Measurements from ENCODE around the gene NOXA1. TPM values are rescaled to one million over a fixed set of nuclear protein-coding genes. Genes with fewer than 3 reads are reported as not detected.

NOXA1 gene
- total RNA-seq, 6 experiments from 2014 or later = 4.7 to 8.0 (median 5.7) TPM

GRCh38 chr9:137412431-137412830, 10.8 kb upstream of the NOXA1 start:
- H3K36me3 ChIP-seq = no peaks in the 10 kb centered on the region
- H3K4me3 ChIP-seq = no peak overlapping the region
- no peak for DNase-seq
- peak overlapping the region; percentile 26 to 70 (median 29) for H3K27ac ChIP-seq
- no peaks in the 10 kb centered on the region for H3K9me3 ChIP-seq
- 62% methylated on average over 6 of the region's 10 CpGs for WGBS (ENCODE audit: insufficient coverage, low coverage, low lambda C conversion rate, missing lambda C conversion rate)
- intact Hi-C loops (cut with DNase I) = no loop called here
- H3K27me3 ChIP-seq = no peaks in the 10 kb centered on the region
- ATAC-seq = no peak
- H3K4me1 ChIP-seq = peaks cover 0 to under 1% (median 0%) of the 10 kb centered on the region in 4 donors
- TF ChIP-seq POLR2A (IDR thresholded peaks at IDR 0.05) (no peak), CTCF (IDR thresholded peaks at IDR 0.05) (no peak)

GRCh38 chr9:137415451-137415850, 7.7 kb upstream of the NOXA1 start:
- no peaks in the 10 kb centered on the region for H3K4me1 ChIP-seq
- no peak overlapping the region for H3K4me3 ChIP-seq
- intact Hi-C loops (cut with DNase I) = no loop called here
- 86% methylated on average over 3 of the region's 5 CpGs for WGBS (ENCODE audit: insufficient coverage, low coverage, low lambda C conversion rate, missing lambda C conversion rate)
- H3K27ac ChIP-seq = no peak overlapping the region
- TF ChIP-seq CTCF (IDR thresholded peaks at IDR 0.05) = no peak
- no peak for TF ChIP-seq POLR2A (IDR thresholded peaks at IDR 0.05)
- no peak for ATAC-seq
- H3K27me3 ChIP-seq = no peaks in the 10 kb centered on the region
- DNase-seq = peak in 1 of 3 donors; percentile 31
- no peaks in the 10 kb centered on the region for H3K36me3 ChIP-seq
- no peaks in the 10 kb centered on the region for H3K9me3 ChIP-seq

GRCh38 chr9:137416006-137416562, 7.1 kb upstream of the NOXA1 start:
- H3K27me3 ChIP-seq = no peaks in the 10 kb centered on the region
- ATAC-seq (peak in 1 of 4 donors; percentile 3), DNase-seq (no peak)
- H3K9me3 ChIP-seq = no peaks in the 10 kb centered on the region
- no peaks in the 10 kb centered on the region for H3K36me3 ChIP-seq
- H3K4me1 ChIP-seq = no peaks in the 10 kb centered on the region
- no CpG with 5 or more reads among the region's 23 CpGs for WGBS (ENCODE audit: insufficient coverage, low coverage, low lambda C conversion rate, missing lambda C conversion rate)
- H3K4me3 ChIP-seq = no peak overlapping the region
- intact Hi-C loops (cut with DNase I) = no loop called here
- TF ChIP-seq CTCF (IDR thresholded peaks at IDR 0.05) = no peak
- TF ChIP-seq POLR2A (IDR thresholded peaks at IDR 0.05) = no peak
- H3K27ac ChIP-seq = no peak overlapping the region

DNA sequence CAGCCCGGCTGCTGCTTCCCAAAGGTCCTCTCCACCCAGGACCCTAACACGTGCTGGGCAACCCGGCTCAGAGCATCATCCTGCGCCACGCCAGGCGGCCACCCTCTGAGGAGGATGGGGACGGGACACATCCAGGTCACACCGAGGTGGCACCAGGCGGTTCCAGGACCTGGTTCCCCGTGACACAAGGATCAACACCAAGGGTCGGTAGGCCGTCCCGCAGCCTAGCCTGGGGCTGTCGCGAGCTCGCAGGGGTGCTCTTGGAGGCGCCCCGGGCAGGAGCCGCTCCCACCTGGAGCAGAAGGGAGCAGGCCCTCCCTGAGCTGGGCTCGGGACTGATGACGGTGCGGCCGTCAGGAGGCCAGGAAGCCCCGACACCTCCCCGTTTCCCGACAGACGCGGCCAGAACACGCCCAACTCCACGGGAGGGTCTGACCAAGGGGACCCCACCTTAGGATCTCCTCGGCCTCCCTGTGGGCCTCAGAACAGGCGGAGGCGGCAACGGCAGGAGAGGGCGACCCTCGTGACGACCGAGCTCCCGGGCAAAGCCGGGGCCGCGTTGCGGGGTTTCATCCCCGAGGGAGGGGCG, 6.5 kb upstream of the NOXA1 start:
- ATAC-seq (peak in 1 of 4 donors; percentile 22), DNase-seq (peak in 1 of 3 donors; percentile 51)
- Histone ChIP-seq H3K9me3 (no peaks in the 10 kb centered on the region), H3K27me3 (no peaks in the 10 kb centered on the region), H3K36me3 (no peaks in the 10 kb centered on the region), H3K4me3 (no peak overlapping the region), H3K4me1 (peaks cover 0 to under 1% (median 0%) of the 10 kb centered on the region in 4 donors), H3K27ac (no peak overlapping the region)
- TF ChIP-seq CTCF (IDR thresholded peaks at IDR 0.05) = no peak
- WGBS (ENCODE audit: insufficient coverage, low coverage, low lambda C conversion rate, missing lambda C conversion rate) = 100% methylated on average over 5 of the region's 45 CpGs
- intact Hi-C loops (cut with DNase I) = no loop called here

All from right lobe of liver (tissue), 6 donors.